Suprapubic skin (tissue), 3 donors: ENCODE results near the gene CARTPT.

Experiments
- CTCF ChIP-seq, 2 donors: fragments of 200-600 bp in 1 of 2; fragments of 450-650 bp in 1 of 2; sonication (generic) in 1 of 2; IDR thresholded peaks; one replicate each; pipeline ENCODE4 v1.5.1; 2016 to 2019; ENCODE audit warnings: antibody characterized with exemption in 2 of 2, mild to moderate bottlenecking in 1 of 2, moderate library complexity in 1 of 2
- EP300 ChIP-seq: sonication (generic); formaldehyde crosslinking; IDR thresholded peaks from one replicate; pipeline ENCODE4 v1.6.1; 2017; ENCODE audit warnings: antibody characterized with exemption
- POLR2A ChIP-seq, 2 donors: fragments of 450-650 bp; IDR thresholded peaks; one replicate each; pipeline ENCODE4 v1.6.1; 2017; ENCODE audit warnings: antibody characterized with exemption in 2 of 2, mild to moderate bottlenecking in 2 of 2, moderate library complexity in 2 of 2

DNA sequence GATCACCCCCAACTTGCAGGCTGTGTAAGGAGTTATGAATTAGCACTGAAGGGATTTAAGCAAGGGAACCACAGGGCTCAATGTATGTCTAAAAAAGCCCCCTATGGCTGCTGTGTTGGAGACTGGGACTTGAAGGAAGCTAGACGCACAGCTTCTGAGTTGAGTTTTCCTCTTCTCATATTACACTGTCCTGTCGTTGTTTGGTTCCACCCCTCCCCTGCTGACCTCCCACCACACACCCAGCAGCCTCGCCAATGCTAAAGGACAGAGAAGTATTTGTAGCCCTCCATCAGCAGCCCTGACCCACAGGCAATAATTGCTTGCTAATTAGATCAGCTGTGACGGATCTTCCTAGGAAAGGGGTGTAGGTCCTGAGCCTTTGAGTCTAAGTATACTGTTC, 15.1 kb upstream of the CARTPT start:
- TF ChIP-seq CTCF (IDR thresholded peaks at IDR 0.05) (no peak), POLR2A (IDR thresholded peaks at IDR 0.05) (no peak), EP300 (no peak)
